Measurements from ENCODE around the gene LRRFIP2.

LRRFIP2 gene

DNA sequence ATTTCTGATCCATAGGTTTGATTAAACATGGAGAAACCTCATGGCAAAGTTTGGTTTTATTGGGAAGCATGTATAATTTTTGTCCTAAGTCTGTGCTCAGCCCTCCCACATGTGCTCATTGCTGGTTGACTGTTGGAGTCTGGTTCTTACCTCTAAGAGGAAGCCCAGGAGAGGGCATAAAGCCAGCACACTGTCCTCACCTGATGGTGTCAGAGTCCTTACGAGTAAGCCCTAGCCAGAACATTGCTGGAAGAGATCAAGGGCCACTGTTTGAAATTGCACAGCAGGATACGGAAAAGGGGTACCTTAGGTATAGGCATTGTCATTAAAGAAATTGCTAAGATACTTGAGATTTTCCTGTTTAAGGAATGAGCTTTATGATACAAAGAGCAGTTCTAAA, 159.8 kb downstream of the LRRFIP2 start:
- no peak for DNase-seq

Measured in NCI-H2171 treated with DMSO at 0.1 percent for 48 hours (cell line).